ENCODE results near the gene SART3. TPM values are rescaled to one million over a fixed set of nuclear protein-coding genes. Genes with fewer than 3 reads are reported as not detected.
"Not testable (repeated sequence)": the region's sequence is repeated elsewhere in the genome, so short reads cannot be mapped to it uniquely, and the experiment has no call there.

SART3 gene
- total RNA-seq, 2 donors from 2014 or later = 54.1 to 112 TPM

GRCh38 chr12:108592033-108592909 is 31.3 kb upstream of the SART3 start:
- no peak overlapping the region for H3K27ac ChIP-seq
- H3K36me3 ChIP-seq = no peaks in the 10 kb centered on the region
- WGBS = 93% methylated on average over 25 of the region's 25 CpGs
- no peaks in the 10 kb centered on the region for H3K4me1 ChIP-seq (replicated peaks)
- DNase-seq (ENCODE audit: low spot score) = no peak
- H3K27me3 ChIP-seq (replicated peaks; ENCODE audit: insufficient read depth) = no peaks in the 10 kb centered on the region
- H3K9me3 ChIP-seq = no peaks in the 10 kb centered on the region
- TF ChIP-seq CTCF (IDR thresholded peaks at IDR 0.05) (no peak), POLR2A (IDR thresholded peaks at IDR 0.05) (no peak), POLR2AphosphoS5 (IDR thresholded peaks at IDR 0.05) (no peak)
- intact Hi-C loops (cut with DNase I) = no loop called here
- no peak overlapping the region for H3K4me3 ChIP-seq

- no peak overlapping the region for H3K27ac ChIP-seq
- H3K9me3 ChIP-seq = no peaks in the 10 kb centered on the region
- TF ChIP-seq POLR2A (IDR thresholded peaks at IDR 0.05) (no peak), POLR2AphosphoS5 (IDR thresholded peaks at IDR 0.05) (no peak), CTCF (IDR thresholded peaks at IDR 0.05) (no peak)
- intact Hi-C loops (cut with DNase I) = no loop called here
- no peak for DNase-seq (ENCODE audit: low spot score)
- no peak overlapping the region for H3K4me3 ChIP-seq
- no peaks in the 10 kb centered on the region for H3K4me1 ChIP-seq (replicated peaks)
- no peaks in the 10 kb centered on the region for H3K27me3 ChIP-seq (replicated peaks; ENCODE audit: insufficient read depth)
- WGBS = 85% methylated on average over 21 of the region's 22 CpGs
- no peaks in the 10 kb centered on the region for H3K36me3 ChIP-seq
Observed at GRCh38 chr12:108591267-108591980, 30.5 kb upstream of the SART3 start.

GRCh38 chr12:108590463-108590862 is 29.5 kb upstream of the SART3 start:
- intact Hi-C loops (cut with DNase I); H3K27me3 ChIP-seq (replicated peaks; ENCODE audit: insufficient read depth); H3K27ac ChIP-seq; DNase-seq (ENCODE audit: low spot score); H3K4me1 ChIP-seq (replicated peaks); H3K9me3 ChIP-seq; H3K36me3 ChIP-seq; H3K4me3 ChIP-seq: not testable (repeated sequence)
- WGBS = 97% methylated on average over 9 of the region's 9 CpGs

GRCh38 chr12:108589840-108590229 is 28.9 kb upstream of the SART3 start:
- no peak overlapping the region for H3K27ac ChIP-seq
- no peak for TF ChIP-seq POLR2A (IDR thresholded peaks at IDR 0.05)
- no peak for TF ChIP-seq POLR2AphosphoS5 (IDR thresholded peaks at IDR 0.05)
- no peak for TF ChIP-seq CTCF (IDR thresholded peaks at IDR 0.05)
- H3K9me3 ChIP-seq = no peaks in the 10 kb centered on the region
- no peaks in the 10 kb centered on the region for H3K4me1 ChIP-seq (replicated peaks)
- 83% methylated on average over 7 of the region's 7 CpGs for WGBS
- DNase-seq (ENCODE audit: low spot score) = no peak
- intact Hi-C loops (cut with DNase I) = no loop called here
- H3K4me3 ChIP-seq = no peak overlapping the region
- H3K36me3 ChIP-seq = no peaks in the 10 kb centered on the region
- no peaks in the 10 kb centered on the region for H3K27me3 ChIP-seq (replicated peaks; ENCODE audit: insufficient read depth)

- H3K27me3 ChIP-seq (replicated peaks; ENCODE audit: insufficient read depth) = no peaks in the 10 kb centered on the region
- TF ChIP-seq CTCF (IDR thresholded peaks at IDR 0.05) = no peak
- no peak for TF ChIP-seq POLR2AphosphoS5 (IDR thresholded peaks at IDR 0.05)
- no peak for TF ChIP-seq POLR2A (IDR thresholded peaks at IDR 0.05)
- no peaks in the 10 kb centered on the region for H3K36me3 ChIP-seq
- no peak overlapping the region for H3K27ac ChIP-seq
- WGBS = 25% methylated on average over 13 of the region's 15 CpGs
- no peak for DNase-seq (ENCODE audit: low spot score)
- intact Hi-C loops (cut with DNase I) = no loop called here
- no peaks in the 10 kb centered on the region for H3K4me1 ChIP-seq (replicated peaks)
- no peak overlapping the region for H3K4me3 ChIP-seq
- no peaks in the 10 kb centered on the region for H3K9me3 ChIP-seq
Observed at GRCh38 chr12:108589028-108589839, 28.3 kb upstream of the SART3 start.

Measured in prostate gland (tissue), 2 donors.